SK-N-MC (cell line): Measurements from ENCODE around the gene BCL11B.
A peak's percentile ranks its signal among the peaks of the same experiment; 100 is the strongest.

Source experiments
- DNase-seq: peaks from one replicate; pipeline ENCODE4 v3.0.0-alpha.2; 2011; ENCODE audit warnings: low read depth, low spot score
- H3K27ac ChIP-seq: fragments of 200-600 bp; sonication (generic); 2 replicates; pipeline ENCODE4 v1.5.1; 2016; ENCODE audit warnings: mixed run types
- H3K36me3 ChIP-seq: fragments of 200-600 bp; sonication (generic); 2 replicates; pipeline ENCODE4 v1.6.1; 2017; ENCODE audit warnings: antibody characterized with exemption, low read length, mixed read lengths; ENCODE audit not compliant: insufficient read depth
- H3K4me3 ChIP-seq: fragments of 200-600 bp; sonication (generic); 2 replicates; pipeline ENCODE4 v1.5.1; 2016
- H3K9ac ChIP-seq: fragments of 200-600 bp; sonication (generic); 2 replicates; pipeline ENCODE4 v1.8.0; 2017; ENCODE audit warnings: mixed run types, mixed read lengths; ENCODE audit not compliant: insufficient read length
- H3K9me3 ChIP-seq: fragments of 200-600 bp; sonication (generic); 2 replicates; pipeline ENCODE4 v1.6.1; 2017; ENCODE audit warnings: low read depth, mild to moderate bottlenecking, antibody characterized with exemption, low read length, moderate library complexity, mixed read lengths
- EZH2 ChIP-seq: fragments of 200-600 bp; sonication (generic); IDR thresholded peaks from one replicate; pipeline ENCODE4 v1.6.1; 2017; ENCODE audit warnings: antibody characterized with exemption
- FOXP2 ChIP-seq: optimal IDR thresholded peaks from 2 replicates; pipeline ENCODE3; 2011; ENCODE audit warnings: mild to moderate bottlenecking, moderate library complexity; ENCODE audit not compliant: insufficient read depth; ENCODE audit errors: extremely low read length, control extremely low read depth
- POLR2AphosphoS5 ChIP-seq: IDR thresholded peaks from 2 replicates; pipeline ENCODE4 v1.6.1; 2012; ENCODE audit warnings: mild to moderate bottlenecking, low read depth, low read length, borderline replicate concordance

The BCL11B gene

GRCh38 chr14:99176156-99176945, 95.6 kb downstream of the BCL11B start:
- H3K36me3 ChIP-seq = peaks cover 94% of the 10 kb centered on the region
- no peak overlapping the region for H3K4me3 ChIP-seq
- DNase-seq = no peak
- no peak overlapping the region for H3K9ac ChIP-seq
- no peaks in the 10 kb centered on the region for H3K9me3 ChIP-seq
- peak overlapping the region; percentile 1; the same call in 1 of the 2 replicates for H3K27ac ChIP-seq
- TF ChIP-seq POLR2AphosphoS5 (peak; percentile 14; the same call in 1 of the 2 replicates), FOXP2 (no peak)

- Histone ChIP-seq H3K9me3 (no peaks in the 10 kb centered on the region), H3K27ac (no peak overlapping the region), H3K4me3 (no peak overlapping the region), H3K9ac (no peak overlapping the region), H3K36me3 (peaks cover 94% of the 10 kb centered on the region)
- no peak for DNase-seq
- no peak for TF ChIP-seq EZH2
- TF ChIP-seq POLR2AphosphoS5 = no peak; the same call in 1 of the 2 replicates
- no peak for TF ChIP-seq FOXP2
Measured at GRCh38 chr14:99175331-99176155, 96.5 kb downstream of the BCL11B start.

- no peak for TF ChIP-seq FOXP2
- TF ChIP-seq POLR2AphosphoS5 = no peak
- no peak for TF ChIP-seq EZH2
- DNase-seq = no peak
- no peak overlapping the region for H3K4me3 ChIP-seq
- H3K27ac ChIP-seq = no peak overlapping the region
- H3K36me3 ChIP-seq = peaks cover 89% of the 10 kb centered on the region
- no peaks in the 10 kb centered on the region for H3K9me3 ChIP-seq
- H3K9ac ChIP-seq = no peak overlapping the region
Measured at GRCh38 chr14:99174770-99175319, 97.2 kb downstream of the BCL11B start.

- Histone ChIP-seq H3K4me3 (no peak overlapping the region), H3K27ac (peak overlapping the region; percentile 67), H3K9ac (no peak overlapping the region), H3K9me3 (no peaks in the 10 kb centered on the region), H3K36me3 (peaks cover 82% of the 10 kb centered on the region)
- TF ChIP-seq EZH2 (no peak), FOXP2 (no peak), POLR2AphosphoS5 (no peak)
- DNase-seq = no peak
Measured at GRCh38 chr14:99174081-99174769, 97.8 kb downstream of the BCL11B start.

GRCh38 chr14:99173506-99173905, 98.5 kb downstream of the BCL11B start:
- no peaks in the 10 kb centered on the region for H3K9me3 ChIP-seq
- peak overlapping the region; percentile 67 for H3K27ac ChIP-seq
- no peak overlapping the region for H3K9ac ChIP-seq
- H3K36me3 ChIP-seq = peaks cover 75% of the 10 kb centered on the region
- TF ChIP-seq EZH2 (no peak), POLR2AphosphoS5 (no peak), FOXP2 (no peak)
- no peak overlapping the region for H3K4me3 ChIP-seq
- no peak for DNase-seq

GRCh38 chr14:99173086-99173485, 98.9 kb downstream of the BCL11B start:
- Histone ChIP-seq H3K27ac (peak overlapping the region; percentile 67; the same call in 1 of the 2 replicates), H3K4me3 (no peak overlapping the region), H3K9ac (no peak overlapping the region), H3K36me3 (peaks cover 71% of the 10 kb centered on the region), H3K9me3 (no peaks in the 10 kb centered on the region)
- TF ChIP-seq POLR2AphosphoS5 (no peak; the same call in 1 of the 2 replicates), EZH2 (no peak)
- no peak for DNase-seq

GRCh38 chr14:99171396-99171795, 100.6 kb downstream of the BCL11B start:
- H3K9ac ChIP-seq = no peak overlapping the region
- H3K9me3 ChIP-seq = no peaks in the 10 kb centered on the region
- H3K36me3 ChIP-seq = peaks cover 54% of the 10 kb centered on the region
- no peak for TF ChIP-seq EZH2
- no peak; the same call in 1 of the 2 replicates for TF ChIP-seq POLR2AphosphoS5
- TF ChIP-seq FOXP2 = no peak
- no peak for DNase-seq
- no peak overlapping the region for H3K4me3 ChIP-seq
- H3K27ac ChIP-seq = peak overlapping the region; percentile 80

- TF ChIP-seq POLR2AphosphoS5 (peak; percentile 45; the same call in 1 of the 2 replicates), EZH2 (no peak)
- Histone ChIP-seq H3K9me3 (no peaks in the 10 kb centered on the region), H3K4me3 (no peak overlapping the region), H3K36me3 (peaks cover 39% of the 10 kb centered on the region), H3K9ac (no peak overlapping the region), H3K27ac (peak overlapping the region; percentile 80)
- no peak for DNase-seq
Measured at GRCh38 chr14:99169776-99170356, 102.1 kb downstream of the BCL11B start.
